AG09319 (cell line): ENCODE results near the gene RNASE1.

ENCODE experiments used
- DNase-seq: peaks from one replicate; pipeline ENCODE4 v3.0.0-alpha.2; 2010; ENCODE audit warnings: low read depth; ENCODE audit errors: extremely low read depth
- CTCF ChIP-seq: IDR thresholded peaks from 2 replicates; pipeline ENCODE4 v1.5.1; 2011; ENCODE audit warnings: low read depth, mild to moderate bottlenecking, inconsistent platforms, low read length, moderate library complexity

The RNASE1 gene

DNA sequence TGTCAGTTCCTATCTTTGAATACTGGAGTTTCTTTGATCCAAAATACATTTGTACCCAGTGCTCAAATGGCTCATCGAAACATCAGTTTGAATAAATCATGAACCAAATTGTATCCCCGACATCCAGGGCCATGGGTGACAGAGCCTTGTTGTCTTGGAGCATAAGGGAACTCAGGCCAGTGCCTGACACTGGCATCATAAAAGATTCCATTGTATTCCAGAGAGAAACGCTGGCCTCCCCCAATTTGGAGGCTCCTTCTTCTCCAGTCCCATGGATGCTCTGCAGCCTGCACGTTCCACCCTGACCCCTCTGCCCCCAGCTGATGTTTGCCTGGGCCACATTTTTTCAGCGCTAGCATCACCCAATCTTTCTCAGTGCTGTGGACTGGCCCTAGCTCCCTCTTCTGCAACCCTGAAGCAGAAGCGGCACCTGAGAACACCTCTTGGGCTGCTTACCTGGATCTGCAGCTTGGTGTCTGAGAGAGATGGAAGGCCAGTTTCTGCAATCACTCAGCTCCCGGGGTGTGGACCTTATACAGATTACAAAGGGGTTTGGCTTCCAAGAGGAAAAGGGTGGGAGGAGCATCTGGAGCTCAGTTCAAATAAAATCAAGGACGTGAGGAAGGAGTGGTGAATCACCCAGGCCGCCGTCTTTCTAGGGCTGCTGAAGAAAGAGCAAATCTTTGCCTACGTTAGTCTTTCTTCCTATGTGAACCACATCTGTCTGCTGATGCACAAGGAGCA lies at the start of gene RNASE1:
TSS of gene RNASE1 (minus strand) at position 504 of the 744 bp plus-strand sequence. CDS start 776 bp downstream, outside the sequence.
- DNase-seq: no peak
- no peak for TF ChIP-seq CTCF

DNA sequence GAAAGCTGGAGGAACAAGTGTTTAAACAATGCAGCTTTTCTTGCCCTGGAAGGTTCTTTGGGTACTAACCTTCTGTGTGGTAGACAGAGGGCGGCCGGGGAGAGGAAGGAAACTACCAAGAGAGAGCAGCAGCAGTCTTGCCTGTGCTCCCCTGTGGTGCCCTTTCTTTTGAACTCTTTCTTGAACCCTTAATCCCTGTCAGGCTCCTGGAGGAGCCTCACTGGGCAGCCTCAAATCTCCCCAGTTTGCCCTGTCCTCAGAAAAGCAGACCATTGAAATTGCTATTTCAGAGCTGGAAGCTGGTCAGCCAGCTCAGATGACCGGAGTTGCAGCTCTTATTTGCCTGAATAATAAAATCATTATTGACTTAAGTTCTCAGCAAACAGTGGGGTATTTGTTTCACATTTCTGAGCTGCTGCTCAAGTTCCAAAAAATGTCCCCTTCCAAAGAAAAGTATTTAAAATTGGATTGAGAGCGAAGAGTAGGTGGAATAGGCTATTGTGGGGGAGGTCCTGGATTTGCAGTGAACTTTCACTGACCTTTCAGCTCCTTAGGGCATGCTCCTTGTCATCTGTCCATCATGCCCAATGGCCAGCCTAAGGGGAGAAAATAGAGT lies 46.4 kb upstream of the RNASE1 start:
- DNase-seq: no peak
- no peak for TF ChIP-seq CTCF

GRCh38 chr14:20848316-20848954 lies 45.8 kb upstream of the RNASE1 start:
- DNase-seq: no peak
- no peak for TF ChIP-seq CTCF

GRCh38 chr14:20846560-20846959 lies 43.9 kb upstream of the RNASE1 start:
- no peak for DNase-seq
- no peak for TF ChIP-seq CTCF

GRCh38 chr14:20841096-20841495 lies 38.5 kb upstream of the RNASE1 start:
- TF ChIP-seq CTCF: no peak
- no peak for DNase-seq

GRCh38 chr14:20837831-20838230 lies 35.2 kb upstream of the RNASE1 start:
- TF ChIP-seq CTCF: no peak
- no peak for DNase-seq
